Retina (tissue), 1 donor: ENCODE data around the gene TBC1D1.

Experiments used
- DNase-seq: peaks from one replicate; pipeline ENCODE4 v3.0.0-alpha.2; 2016

The TBC1D1 gene

GRCh38 chr4:37890801-37891259, at the start of gene TBC1D1:
Gene TBC1D1, plus strand, starts transcription at chr4:37891084. Its CDS starts 11,012 bp downstream, at chr4:37902096.
- peak; percentile 56 for DNase-seq

- no peak for DNase-seq
Measured at GRCh38 chr4:37844204-37844603, 46.7 kb upstream of the TBC1D1 start.

GRCh38 chr4:37845201-37845600, 45.7 kb upstream of the TBC1D1 start:
- DNase-seq = no peak

GRCh38 chr4:37847311-37847884, 43.5 kb upstream of the TBC1D1 start:
- no peak for DNase-seq

GRCh38 chr4:37852376-37852775, 38.5 kb upstream of the TBC1D1 start:
- DNase-seq = no peak

- no peak for DNase-seq
Measured at GRCh38 chr4:37858112-37858511, 32.8 kb upstream of the TBC1D1 start.

GRCh38 chr4:37858872-37859271, 32.0 kb upstream of the TBC1D1 start:
- no peak for DNase-seq

- DNase-seq = no peak
Measured at GRCh38 chr4:37860266-37860665, 30.6 kb upstream of the TBC1D1 start.

GRCh38 chr4:37862961-37863360, 27.9 kb upstream of the TBC1D1 start:
- no peak for DNase-seq

GRCh38 chr4:37864786-37865185, 26.1 kb upstream of the TBC1D1 start:
- DNase-seq = no peak

- no peak for DNase-seq
Measured at GRCh38 chr4:37865450-37865849, 25.4 kb upstream of the TBC1D1 start.

GRCh38 chr4:37867102-37867501, 23.8 kb upstream of the TBC1D1 start:
- no peak for DNase-seq

- DNase-seq = no peak
Measured at GRCh38 chr4:37868238-37868637, 22.6 kb upstream of the TBC1D1 start.

GRCh38 chr4:37872310-37872988, 18.4 kb upstream of the TBC1D1 start:
- DNase-seq = no peak

GRCh38 chr4:37873386-37873785, 17.5 kb upstream of the TBC1D1 start:
- DNase-seq = no peak

GRCh38 chr4:37876156-37876555, 14.7 kb upstream of the TBC1D1 start:
- no peak for DNase-seq

- DNase-seq = no peak
Measured at GRCh38 chr4:37879365-37879764, 11.5 kb upstream of the TBC1D1 start.

- DNase-seq = no peak
Measured at GRCh38 chr4:37881811-37882210, 9.1 kb upstream of the TBC1D1 start.

- no peak for DNase-seq
Measured at GRCh38 chr4:37882665-37883296, 8.1 kb upstream of the TBC1D1 start.

GRCh38 chr4:37884855-37885487, 5.9 kb upstream of the TBC1D1 start:
- no peak for DNase-seq

GRCh38 chr4:37885496-37885895, 5.4 kb upstream of the TBC1D1 start:
- DNase-seq = no peak

GRCh38 chr4:37889849-37890800, 759 bp upstream of the TBC1D1 start:
- DNase-seq = peak; percentile 75
